Osteoblast (primary cell): ENCODE data around the gene CALN1. TPM values are rescaled to one million over a fixed set of nuclear protein-coding genes. Genes with fewer than 3 reads are reported as not detected.

Source experiments
- DNase-seq: peaks from one replicate; pipeline ENCODE4 v3.0.0; 2011; ENCODE audit warnings: low spot score, mixed read lengths; ENCODE audit not compliant: insufficient read length; ENCODE audit errors: missing footprints
- H2AFZ ChIP-seq: 2 replicates; pipeline ENCODE4 v1.6.0; 2011; ENCODE audit warnings: mild to moderate bottlenecking, low read length
- H3K27ac ChIP-seq: 2 replicates; pipeline ENCODE4 v1.5.1; 2011; ENCODE audit warnings: mild to moderate bottlenecking, low read depth, low read length, moderate library complexity
- H3K27me3 ChIP-seq: 2 replicates; pipeline ENCODE4 v1.6.0; 2012; ENCODE audit warnings: mild to moderate bottlenecking, control low read depth, inconsistent platforms, low read length, moderate library complexity; ENCODE audit not compliant: insufficient read depth
- H3K36me3 ChIP-seq: 2 replicates; pipeline ENCODE4 v1.5.1; 2011; ENCODE audit warnings: mild to moderate bottlenecking, low read length, control low read depth, moderate library complexity; ENCODE audit not compliant: insufficient read depth
- H3K4me1 ChIP-seq: 2 replicates; pipeline ENCODE4 v1.5.1; 2011; ENCODE audit warnings: mild to moderate bottlenecking, low read length, control low read depth, moderate library complexity; ENCODE audit not compliant: insufficient read depth
- H3K4me2 ChIP-seq: 2 replicates; pipeline ENCODE4 v1.6.0; 2011; ENCODE audit warnings: mild to moderate bottlenecking, low read length; ENCODE audit not compliant: insufficient read depth
- H3K4me3 ChIP-seq: fragments of 200-600 bp; sonication (generic); 3 replicates; pipeline ENCODE4 v1.5.1; 2012; ENCODE audit warnings: mild to moderate bottlenecking, low read length, inconsistent platforms; ENCODE audit not compliant: insufficient read depth
- H3K79me2 ChIP-seq: 2 replicates; pipeline ENCODE4 v1.6.0; 2012; ENCODE audit warnings: mild to moderate bottlenecking, low read length, control low read depth, inconsistent platforms; ENCODE audit not compliant: insufficient read depth
- H3K9me3 ChIP-seq: 2 replicates; pipeline ENCODE4 v1.5.1; 2011; ENCODE audit warnings: low read depth, low read length, control low read depth
- H4K20me1 ChIP-seq: 2 replicates; pipeline ENCODE4 v1.6.0; 2012; ENCODE audit warnings: mild to moderate bottlenecking, low read length, control low read depth; ENCODE audit not compliant: insufficient read depth
- total RNA-seq: library from RNA; depleted of rRNA; stranded (reverse); fragments of >200 nt; gene quantifications from 2 replicates; pipeline ENCODE4 v1.2.3, GENCODE V29; 2012
- TF ChIP-seq, protein P1 (sequence below): IDR thresholded peaks from 2 replicates; pipeline ENCODE4 v1.5.1; 2011; ENCODE audit warnings: mild to moderate bottlenecking, low read depth, low read length, moderate library complexity; ENCODE audit errors: extremely low read depth

The CALN1 gene
- total RNA-seq, 1 donor: not detected

DNA sequence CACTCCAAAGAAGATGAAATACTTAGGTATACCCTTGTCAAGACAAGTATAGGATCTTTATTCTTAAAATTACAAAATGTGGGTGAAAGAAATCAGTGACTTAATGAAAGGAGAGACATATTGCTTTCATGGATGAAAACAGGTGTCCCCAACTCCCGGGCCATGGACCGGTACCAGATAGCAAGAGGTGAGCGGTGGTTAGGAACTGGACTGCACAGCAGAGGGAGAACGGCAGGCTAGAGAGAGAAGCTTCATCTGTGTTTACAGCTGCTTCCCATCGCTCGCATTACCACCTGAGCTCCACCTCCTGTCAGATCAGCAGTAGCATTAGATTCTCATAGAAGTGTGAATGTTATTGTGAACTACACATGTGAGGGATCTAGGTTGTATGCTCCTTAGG is 408.9 kb downstream of the CALN1 start:
- H3K4me2 ChIP-seq: no peak overlapping the region
- no peaks in the 10 kb centered on the region for H3K4me1 ChIP-seq
- H2AFZ ChIP-seq: no peak overlapping the region
- no peaks in the 10 kb centered on the region for H3K27me3 ChIP-seq
- no peaks in the 10 kb centered on the region for H3K36me3 ChIP-seq
- no peaks in the 10 kb centered on the region for H3K79me2 ChIP-seq
- no peak for DNase-seq
- H3K9me3 ChIP-seq: no peaks in the 10 kb centered on the region
- no peak overlapping the region for H3K27ac ChIP-seq
- TF ChIP-seq, protein P1, sequence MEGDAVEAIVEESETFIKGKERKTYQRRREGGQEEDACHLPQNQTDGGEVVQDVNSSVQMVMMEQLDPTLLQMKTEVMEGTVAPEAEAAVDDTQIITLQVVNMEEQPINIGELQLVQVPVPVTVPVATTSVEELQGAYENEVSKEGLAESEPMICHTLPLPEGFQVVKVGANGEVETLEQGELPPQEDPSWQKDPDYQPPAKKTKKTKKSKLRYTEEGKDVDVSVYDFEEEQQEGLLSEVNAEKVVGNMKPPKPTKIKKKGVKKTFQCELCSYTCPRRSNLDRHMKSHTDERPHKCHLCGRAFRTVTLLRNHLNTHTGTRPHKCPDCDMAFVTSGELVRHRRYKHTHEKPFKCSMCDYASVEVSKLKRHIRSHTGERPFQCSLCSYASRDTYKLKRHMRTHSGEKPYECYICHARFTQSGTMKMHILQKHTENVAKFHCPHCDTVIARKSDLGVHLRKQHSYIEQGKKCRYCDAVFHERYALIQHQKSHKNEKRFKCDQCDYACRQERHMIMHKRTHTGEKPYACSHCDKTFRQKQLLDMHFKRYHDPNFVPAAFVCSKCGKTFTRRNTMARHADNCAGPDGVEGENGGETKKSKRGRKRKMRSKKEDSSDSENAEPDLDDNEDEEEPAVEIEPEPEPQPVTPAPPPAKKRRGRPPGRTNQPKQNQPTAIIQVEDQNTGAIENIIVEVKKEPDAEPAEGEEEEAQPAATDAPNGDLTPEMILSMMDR: no peak
- H3K4me3 ChIP-seq: no peak overlapping the region
- H4K20me1 ChIP-seq: no peaks in the 10 kb centered on the region

DNA sequence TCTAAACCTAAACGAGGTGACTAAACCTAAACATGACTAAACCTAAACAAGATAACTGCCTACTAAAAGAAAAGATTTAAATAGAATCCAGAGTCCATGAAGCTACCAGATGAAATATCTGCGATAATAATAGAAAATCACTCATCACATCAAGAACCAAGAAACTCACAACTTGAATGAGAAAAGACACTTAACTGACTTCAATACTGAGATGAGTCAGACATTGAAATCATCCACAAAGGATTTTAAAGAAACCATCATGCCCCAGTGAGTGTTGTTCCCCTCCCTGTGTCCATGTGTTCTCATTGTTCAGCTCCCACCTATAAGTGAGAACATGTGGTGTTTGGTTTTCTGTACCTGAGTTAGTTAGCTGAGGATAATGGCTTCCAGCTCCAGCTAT is 416.0 kb downstream of the CALN1 start:
- no peak overlapping the region for H3K4me3 ChIP-seq
- H2AFZ ChIP-seq: no peak overlapping the region
- no peaks in the 10 kb centered on the region for H3K79me2 ChIP-seq
- no peaks in the 10 kb centered on the region for H3K9me3 ChIP-seq
- no peaks in the 10 kb centered on the region for H4K20me1 ChIP-seq
- TF ChIP-seq, protein P1: no peak
- H3K36me3 ChIP-seq: no peaks in the 10 kb centered on the region
- H3K4me2 ChIP-seq: no peak overlapping the region
- no peaks in the 10 kb centered on the region for H3K4me1 ChIP-seq
- H3K27ac ChIP-seq: no peak overlapping the region
- no peak for DNase-seq
- no peaks in the 10 kb centered on the region for H3K27me3 ChIP-seq

DNA sequence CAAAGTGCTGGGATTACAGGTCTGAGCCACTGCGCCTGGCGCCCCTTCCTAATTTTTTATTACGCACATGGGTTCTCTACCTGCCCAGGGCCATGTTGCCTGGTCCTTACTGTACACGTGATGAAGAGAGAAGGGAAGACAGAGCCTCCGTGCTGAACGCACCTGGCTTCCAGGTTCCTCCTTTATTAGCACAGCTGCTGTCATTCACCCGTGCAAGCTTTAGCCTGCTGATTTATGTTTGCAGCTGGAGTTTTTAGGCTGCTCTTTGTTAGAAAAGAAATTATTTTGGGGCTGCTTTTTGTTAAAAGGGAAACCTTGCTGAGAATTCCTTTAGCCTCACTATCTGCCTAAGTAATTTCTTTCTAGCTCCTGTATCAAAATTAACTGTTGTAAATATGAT is 417.0 kb downstream of the CALN1 start:
- H4K20me1 ChIP-seq: no peaks in the 10 kb centered on the region
- H3K36me3 ChIP-seq: no peaks in the 10 kb centered on the region
- no peaks in the 10 kb centered on the region for H3K27me3 ChIP-seq
- no peak overlapping the region for H2AFZ ChIP-seq
- no peaks in the 10 kb centered on the region for H3K79me2 ChIP-seq
- no peaks in the 10 kb centered on the region for H3K9me3 ChIP-seq
- H3K4me1 ChIP-seq: no peaks in the 10 kb centered on the region
- no peak overlapping the region for H3K4me3 ChIP-seq
- no peak for DNase-seq
- no peak overlapping the region for H3K4me2 ChIP-seq
- TF ChIP-seq, protein P1: no peak
- H3K27ac ChIP-seq: no peak overlapping the region

DNA sequence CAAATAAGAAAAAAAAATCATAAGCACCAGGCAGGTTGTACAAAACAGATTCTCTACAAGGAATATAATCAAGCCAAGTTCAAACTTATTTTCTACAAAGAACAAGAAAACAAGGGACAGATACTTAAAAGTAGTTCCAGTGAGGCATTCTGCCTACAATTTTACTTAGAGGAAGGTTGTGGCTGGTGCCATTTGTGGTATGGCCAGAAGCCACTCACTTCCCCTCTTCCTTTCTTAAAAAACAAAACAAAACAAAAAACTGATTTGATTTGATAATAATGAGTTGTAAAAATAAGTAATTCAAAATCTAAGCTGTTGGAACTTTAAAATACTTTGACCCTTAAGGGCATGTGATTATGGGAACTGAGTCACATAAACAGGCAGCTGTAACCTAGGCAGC is 420.6 kb downstream of the CALN1 start:
- H2AFZ ChIP-seq: no peak overlapping the region
- no peaks in the 10 kb centered on the region for H3K27me3 ChIP-seq
- H3K36me3 ChIP-seq: no peaks in the 10 kb centered on the region
- H3K4me3 ChIP-seq: no peak overlapping the region
- no peaks in the 10 kb centered on the region for H4K20me1 ChIP-seq
- no peaks in the 10 kb centered on the region for H3K9me3 ChIP-seq
- no peaks in the 10 kb centered on the region for H3K4me1 ChIP-seq
- TF ChIP-seq, protein P1: no peak
- no peak overlapping the region for H3K27ac ChIP-seq
- no peak overlapping the region for H3K4me2 ChIP-seq
- no peaks in the 10 kb centered on the region for H3K79me2 ChIP-seq
- DNase-seq: no peak
